VCaP (cell line): ENCODE measurements around the gene HELQ.
"Not testable (repeated sequence)": the region's sequence is repeated elsewhere in the genome, so short reads cannot be mapped to it uniquely, and the experiment has no call there.

ENCODE experiments used
- H3K27ac ChIP-seq: fragments of 450-650 bp; 2 replicates; pipeline ENCODE4 v1.5.1; 2017
- TF ChIP-seq, protein P1 (sequence below): fragments of 450-650 bp; conservative IDR thresholded peaks from 2 replicates; pipeline ENCODE4 v1.5.1; 2017; ENCODE audit warnings: mild to moderate bottlenecking, moderate library complexity

HELQ gene

DNA sequence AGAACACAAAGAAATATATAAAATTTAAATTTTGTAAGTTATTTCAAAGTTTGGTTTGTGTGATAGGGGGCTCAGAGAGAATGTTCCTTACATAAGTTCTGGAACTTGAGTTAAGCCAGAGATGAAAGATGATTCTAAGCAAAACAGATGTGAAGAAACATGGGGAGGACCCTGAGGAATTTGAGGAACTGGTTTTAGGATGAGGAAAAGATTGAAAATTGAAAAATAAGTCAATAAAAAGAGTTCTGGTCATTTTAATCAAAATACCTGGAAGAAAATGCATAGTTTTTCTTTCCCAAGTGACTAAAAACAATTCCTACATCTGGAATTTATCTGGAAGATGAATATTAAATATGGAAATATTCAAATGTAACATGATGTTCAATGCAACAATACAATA, 37.4 kb downstream of the HELQ start:
- TF ChIP-seq, protein P1, sequence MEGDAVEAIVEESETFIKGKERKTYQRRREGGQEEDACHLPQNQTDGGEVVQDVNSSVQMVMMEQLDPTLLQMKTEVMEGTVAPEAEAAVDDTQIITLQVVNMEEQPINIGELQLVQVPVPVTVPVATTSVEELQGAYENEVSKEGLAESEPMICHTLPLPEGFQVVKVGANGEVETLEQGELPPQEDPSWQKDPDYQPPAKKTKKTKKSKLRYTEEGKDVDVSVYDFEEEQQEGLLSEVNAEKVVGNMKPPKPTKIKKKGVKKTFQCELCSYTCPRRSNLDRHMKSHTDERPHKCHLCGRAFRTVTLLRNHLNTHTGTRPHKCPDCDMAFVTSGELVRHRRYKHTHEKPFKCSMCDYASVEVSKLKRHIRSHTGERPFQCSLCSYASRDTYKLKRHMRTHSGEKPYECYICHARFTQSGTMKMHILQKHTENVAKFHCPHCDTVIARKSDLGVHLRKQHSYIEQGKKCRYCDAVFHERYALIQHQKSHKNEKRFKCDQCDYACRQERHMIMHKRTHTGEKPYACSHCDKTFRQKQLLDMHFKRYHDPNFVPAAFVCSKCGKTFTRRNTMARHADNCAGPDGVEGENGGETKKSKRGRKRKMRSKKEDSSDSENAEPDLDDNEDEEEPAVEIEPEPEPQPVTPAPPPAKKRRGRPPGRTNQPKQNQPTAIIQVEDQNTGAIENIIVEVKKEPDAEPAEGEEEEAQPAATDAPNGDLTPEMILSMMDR: no peak
- H3K27ac ChIP-seq: no peak overlapping the region

DNA sequence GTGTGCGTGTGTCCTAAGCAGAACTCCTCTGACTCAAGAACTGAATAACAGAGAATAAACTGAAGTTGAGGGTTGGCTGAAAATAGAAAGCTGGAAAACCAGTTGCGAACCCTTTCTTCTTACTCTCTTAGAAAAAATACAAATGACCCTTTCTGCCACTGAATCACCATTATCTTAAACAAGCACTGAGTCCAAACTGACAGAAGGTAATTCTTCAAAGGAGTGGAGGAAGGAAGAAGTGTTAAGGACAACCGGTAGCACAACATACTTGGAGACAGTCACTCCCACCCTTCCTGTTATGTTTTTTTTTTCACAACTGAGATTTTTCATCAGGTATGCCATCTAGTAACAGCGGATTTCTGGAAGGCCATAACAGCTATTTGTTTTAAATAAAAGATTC, 38.1 kb downstream of the HELQ start:
- TF ChIP-seq, protein P1: no peak
- no peak overlapping the region for H3K27ac ChIP-seq

- TF ChIP-seq, protein P1: no peak
- no peak overlapping the region for H3K27ac ChIP-seq
Observed at GRCh38 chr4:83413676-83414075, 41.9 kb downstream of the HELQ start.

GRCh38 chr4:83408908-83409307, 46.7 kb downstream of the HELQ start:
- H3K27ac ChIP-seq: no peak overlapping the region
- TF ChIP-seq, protein P1: no peak

DNA sequence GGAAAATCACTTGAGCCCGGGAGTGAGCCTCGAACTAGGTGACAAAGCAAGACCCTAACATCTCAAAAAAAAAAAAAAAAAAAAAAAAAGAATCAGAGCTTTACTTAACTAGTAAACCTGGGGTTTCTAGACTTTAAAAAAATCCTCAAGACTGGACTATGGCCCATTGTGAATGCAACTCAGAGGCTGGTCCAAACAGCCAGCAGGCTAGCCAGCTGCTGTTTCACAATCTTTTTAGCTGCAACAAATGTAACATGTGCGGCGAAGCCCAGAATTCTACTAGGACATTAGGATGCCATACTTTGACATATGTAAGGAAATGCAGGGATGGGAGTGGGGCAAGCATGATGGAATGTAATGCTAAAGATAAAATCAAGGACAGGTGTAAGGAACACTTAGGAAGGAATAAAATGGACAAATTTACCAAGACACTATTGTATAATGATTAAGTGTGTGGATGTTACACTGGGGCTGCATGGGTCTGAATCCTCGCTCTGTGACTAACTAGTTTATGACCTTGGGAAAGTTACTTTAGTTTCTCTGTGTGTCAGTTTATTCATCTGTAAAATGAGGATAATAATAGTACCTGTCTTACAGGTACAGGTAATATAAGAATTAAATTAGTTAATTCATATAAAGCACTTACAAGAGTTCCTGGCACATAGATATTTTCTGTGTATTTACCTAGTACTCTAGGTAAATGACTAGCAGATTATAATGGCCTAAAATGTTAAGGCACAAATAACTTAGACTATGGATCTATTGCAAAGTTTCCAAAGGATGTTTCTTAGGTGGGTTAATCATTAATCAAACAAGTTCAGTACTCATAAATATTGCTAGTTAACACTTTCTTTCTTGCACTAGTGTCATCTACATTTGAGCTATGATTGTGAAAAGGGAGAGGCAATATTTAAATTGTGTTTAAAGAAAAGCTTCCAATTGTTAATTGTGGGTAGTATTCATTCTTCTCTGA, 49.5 kb downstream of the HELQ start:
- no peak overlapping the region for H3K27ac ChIP-seq
- TF ChIP-seq, protein P1: no peak

DNA sequence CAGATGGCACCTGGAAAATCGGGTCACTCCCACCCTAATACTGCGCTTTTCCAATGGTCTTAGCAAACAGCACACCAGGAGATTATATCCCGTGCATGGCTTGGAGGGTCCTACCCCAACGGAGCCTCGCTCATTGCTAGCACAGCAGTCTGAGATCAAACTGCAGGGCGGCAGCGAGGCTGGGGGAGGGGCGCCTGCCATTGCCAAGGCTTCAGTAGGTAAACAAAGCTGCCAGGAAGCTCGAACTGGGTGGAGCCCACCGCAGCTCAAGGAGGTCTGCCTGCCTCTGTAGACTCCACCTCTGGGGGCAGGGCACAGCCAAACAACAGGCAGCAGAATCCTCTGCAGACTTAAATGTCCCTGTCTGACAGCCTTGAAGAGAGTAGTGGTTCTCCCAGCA, 57.5 kb downstream of the HELQ start:
- not testable (repeated sequence) for H3K27ac ChIP-seq

DNA sequence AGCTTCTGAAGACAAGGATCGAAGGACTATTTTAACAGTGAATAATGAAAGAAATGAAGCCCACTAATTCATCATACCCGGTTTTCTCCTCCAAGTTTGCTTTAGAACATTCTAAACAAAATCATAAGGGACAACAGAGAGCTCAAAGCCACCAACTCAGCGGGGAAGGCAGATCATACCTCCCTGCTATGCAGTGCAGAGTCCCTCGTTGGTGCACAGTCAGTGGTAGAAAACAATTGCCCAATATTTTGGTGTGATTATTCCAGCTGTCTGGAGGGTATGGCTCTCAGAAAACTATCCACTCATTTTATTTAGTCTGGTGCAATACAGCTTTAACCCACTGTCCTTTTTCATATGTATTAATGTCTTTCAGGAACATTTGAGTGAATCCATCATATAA, 61.7 kb downstream of the HELQ start:
- H3K27ac ChIP-seq: no peak overlapping the region
- TF ChIP-seq, protein P1: no peak

DNA sequence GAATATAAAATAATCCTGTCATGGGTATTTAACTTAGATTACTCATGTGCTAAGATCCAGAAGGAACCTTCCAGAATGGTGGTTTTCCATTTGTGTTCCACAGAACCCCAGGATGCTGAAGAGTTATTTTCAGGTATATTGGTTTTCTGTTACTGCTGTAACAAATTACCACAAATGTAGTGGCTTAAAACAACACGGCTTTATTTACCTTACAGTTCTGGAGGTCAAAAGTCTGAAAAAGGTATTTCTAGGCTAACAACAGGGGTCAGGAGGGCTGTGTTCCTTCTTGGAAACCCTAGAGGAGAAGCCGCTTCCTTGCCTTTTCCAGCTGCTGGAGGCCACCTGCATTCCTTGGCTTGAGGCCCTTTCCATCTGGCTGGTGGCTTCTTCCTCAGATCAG, 63.1 kb downstream of the HELQ start:
- H3K27ac ChIP-seq: no peak overlapping the region
- TF ChIP-seq, protein P1: no peak
